Measurements from ENCODE around the gene SFXN5.
"Not testable (repeated sequence)": the region's sequence is repeated elsewhere in the genome, so short reads cannot be mapped to it uniquely, and the experiment has no call there.

The SFXN5 gene

DNA sequence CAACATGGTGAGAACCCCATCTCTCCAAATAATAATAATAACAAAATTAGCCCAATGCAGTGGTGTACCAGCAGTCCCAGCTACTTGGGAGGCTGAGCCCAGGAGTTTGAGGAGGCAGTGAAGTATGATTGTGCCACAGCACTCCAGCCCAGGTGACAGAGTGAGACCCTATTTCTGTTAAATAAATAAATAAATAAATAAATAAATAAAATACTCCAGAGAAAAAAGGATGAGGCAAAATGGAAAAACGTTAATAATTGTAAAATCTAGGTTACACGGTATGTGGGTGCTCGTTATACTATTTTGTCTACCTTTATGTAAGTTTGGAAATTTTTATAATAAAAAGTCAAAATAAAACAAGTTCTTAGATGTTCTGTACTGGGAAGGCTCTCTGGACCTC is 162.8 kb downstream of the SFXN5 start:
- no peaks in the 10 kb centered on the region for H3K9me3 Mint-ChIP-seq
- ATAC-seq (replicated peaks; ENCODE audit: extremely low read depth, poor library complexity, severe bottlenecking) (no peak), DNase-seq (ENCODE audit: low spot score in 2 of 2) (no peak)
- H3K27ac Mint-ChIP-seq (ENCODE audit: low read depth) = no peak overlapping the region
- H3K4me1 Mint-ChIP-seq = peaks cover 7% of the 10 kb centered on the region
- no peak overlapping the region for H3K4me3 Mint-ChIP-seq
- H3K36me3 Mint-ChIP-seq (ENCODE audit: insufficient read depth) = no peaks in the 10 kb centered on the region
- H3K27me3 Mint-ChIP-seq = peaks cover 86% of the 10 kb centered on the region

DNA sequence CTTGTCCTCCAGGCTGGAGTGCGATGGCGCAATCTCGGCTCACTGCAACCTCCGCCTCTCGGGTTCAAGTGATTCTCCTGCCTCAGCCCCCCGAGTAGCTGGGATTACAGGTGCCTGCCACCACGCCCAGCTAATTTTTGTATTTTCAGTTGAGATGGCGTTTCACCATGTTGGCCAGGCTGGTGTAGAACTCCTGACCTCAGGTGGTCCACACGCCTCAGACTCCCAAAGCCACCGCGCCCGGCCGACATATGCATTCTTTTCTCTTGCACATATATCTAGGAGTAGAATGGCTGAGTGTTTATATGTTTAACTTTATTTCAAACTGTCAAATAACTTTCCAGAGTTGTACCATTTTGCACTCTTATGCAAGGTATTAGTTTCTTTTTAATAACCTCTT is 164.1 kb downstream of the SFXN5 start:
- H3K4me3 Mint-ChIP-seq; H3K9me3 Mint-ChIP-seq; H3K36me3 Mint-ChIP-seq (ENCODE audit: insufficient read depth); ATAC-seq (replicated peaks; ENCODE audit: extremely low read depth, poor library complexity, severe bottlenecking); H3K27ac Mint-ChIP-seq (ENCODE audit: low read depth); DNase-seq (ENCODE audit: low spot score in 2 of 2); H3K4me1 Mint-ChIP-seq: not testable (repeated sequence)
- H3K27me3 Mint-ChIP-seq = peaks cover 84% of the 10 kb centered on the region

DNA sequence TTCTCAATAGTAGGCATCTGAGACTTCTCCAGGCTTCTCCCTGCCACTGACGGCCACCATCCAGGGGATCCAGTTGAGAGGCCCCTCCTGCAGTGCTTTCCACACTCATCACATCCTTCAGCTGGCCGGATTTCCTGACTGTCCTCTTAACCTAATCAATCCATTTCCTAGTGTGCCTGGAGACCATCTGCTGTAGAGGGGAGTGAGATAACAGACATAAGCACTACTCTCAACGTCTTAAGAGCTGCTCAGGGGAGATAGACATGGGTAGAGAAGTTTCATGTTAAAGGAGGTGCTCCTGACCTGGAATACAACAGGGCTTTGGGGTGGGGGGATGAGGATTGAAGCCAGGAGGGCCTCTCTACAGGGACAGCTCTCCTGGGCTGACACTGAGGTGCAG is 170.1 kb downstream of the SFXN5 start:
- no peak overlapping the region for H3K4me3 Mint-ChIP-seq
- H3K36me3 Mint-ChIP-seq (ENCODE audit: insufficient read depth) = peaks cover 2% of the 10 kb centered on the region
- H3K27me3 Mint-ChIP-seq = peaks cover 66% of the 10 kb centered on the region
- H3K27ac Mint-ChIP-seq (ENCODE audit: low read depth) = no peak overlapping the region
- ATAC-seq (replicated peaks; ENCODE audit: extremely low read depth, poor library complexity, severe bottlenecking) (no peak), DNase-seq (ENCODE audit: low spot score in 2 of 2) (no peak)
- no peaks in the 10 kb centered on the region for H3K9me3 Mint-ChIP-seq
- no peaks in the 10 kb centered on the region for H3K4me1 Mint-ChIP-seq

- Mint-ChIP-seq H3K36me3 (ENCODE audit: insufficient read depth) (peaks cover 2% of the 10 kb centered on the region), H3K27me3 (peaks cover 66% of the 10 kb centered on the region), H3K4me3 (no peak overlapping the region), H3K4me1 (peaks cover 6% of the 10 kb centered on the region), H3K9me3 (no peaks in the 10 kb centered on the region), H3K27ac (ENCODE audit: low read depth) (no peak overlapping the region)
- DNase-seq (ENCODE audit: low spot score in 2 of 2) = no peak
- no peak for ATAC-seq (replicated peaks; ENCODE audit: extremely low read depth, poor library complexity, severe bottlenecking)
These were observed 171.2 kb downstream of the SFXN5 start for GRCh38 chr2:72900191-72900825.

DNA sequence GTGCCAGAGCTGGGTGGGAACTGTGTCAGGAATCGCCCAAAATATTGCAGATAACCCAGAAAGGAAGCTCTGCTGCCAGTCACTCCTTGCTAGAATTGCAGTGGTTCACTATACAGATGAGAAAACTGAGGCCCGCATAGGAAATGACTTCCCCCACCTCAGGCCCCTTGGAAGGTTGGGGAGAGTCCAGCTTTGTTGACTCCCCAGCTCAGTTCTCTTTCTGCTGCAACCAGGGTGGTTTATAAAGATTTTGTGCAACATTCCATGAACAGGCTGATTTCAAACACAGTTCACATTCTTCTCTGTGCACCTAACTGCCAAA is 173.0 kb downstream of the SFXN5 start:
- Mint-ChIP-seq H3K4me1 (peaks cover 7% of the 10 kb centered on the region), H3K4me3 (no peak overlapping the region), H3K9me3 (no peaks in the 10 kb centered on the region), H3K27me3 (peaks cover 76% of the 10 kb centered on the region), H3K36me3 (ENCODE audit: insufficient read depth) (peaks cover 2% of the 10 kb centered on the region), H3K27ac (ENCODE audit: low read depth) (no peak overlapping the region)
- no peak for ATAC-seq (replicated peaks; ENCODE audit: extremely low read depth, poor library complexity, severe bottlenecking)
- no peak for DNase-seq (ENCODE audit: low spot score in 2 of 2)

DNA sequence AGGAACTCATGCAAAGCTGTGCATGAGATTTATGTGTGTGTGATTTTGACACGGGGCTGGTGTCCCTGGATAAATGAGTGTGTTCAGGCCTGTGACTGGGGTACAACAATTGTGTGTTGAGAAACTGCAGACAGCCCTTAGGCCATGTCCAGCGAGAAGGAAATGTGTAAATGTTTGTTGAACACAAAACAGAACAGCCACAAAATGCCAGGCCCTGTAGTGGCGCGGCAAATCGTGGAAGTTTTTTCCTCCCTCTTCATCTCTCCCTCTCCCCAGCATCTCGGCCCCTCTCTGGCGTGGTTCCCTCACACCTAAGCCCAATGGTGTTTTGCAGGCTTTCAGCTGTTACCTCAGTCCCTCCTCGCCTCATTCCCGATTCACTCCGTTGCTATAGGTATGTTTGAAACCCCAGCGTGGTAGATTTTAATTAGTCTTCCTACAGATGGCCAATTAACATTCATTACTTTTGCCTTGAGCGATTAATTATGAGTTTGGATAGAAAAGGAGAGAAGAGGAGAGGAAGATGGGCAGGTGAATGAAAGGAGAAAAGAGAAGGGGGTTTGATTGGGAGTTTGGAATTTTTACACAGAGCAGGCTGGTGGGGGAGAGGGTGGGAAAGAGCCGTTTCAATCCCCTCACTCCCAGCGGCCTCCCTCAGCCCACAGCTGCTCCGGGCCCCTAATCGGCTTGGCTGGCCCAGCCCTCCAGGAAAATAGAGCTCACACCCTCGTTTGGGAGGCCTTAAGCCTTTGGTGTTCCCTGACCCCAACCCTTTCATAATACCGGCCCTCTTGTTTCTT is 173.5 kb downstream of the SFXN5 start:
- Mint-ChIP-seq H3K27ac (ENCODE audit: low read depth) (no peak overlapping the region), H3K4me1 (peaks cover 7% of the 10 kb centered on the region), H3K36me3 (ENCODE audit: insufficient read depth) (peaks cover 2% of the 10 kb centered on the region), H3K9me3 (no peaks in the 10 kb centered on the region), H3K27me3 (peaks cover 74% of the 10 kb centered on the region), H3K4me3 (no peak overlapping the region)
- no peak for ATAC-seq (replicated peaks; ENCODE audit: extremely low read depth, poor library complexity, severe bottlenecking)
- no peak for DNase-seq (ENCODE audit: low spot score in 2 of 2)

- H3K27ac Mint-ChIP-seq (ENCODE audit: low read depth) = no peak overlapping the region
These were observed 175.1 kb downstream of the SFXN5 start for GRCh38 chr2:72896446-72896845.

DNA sequence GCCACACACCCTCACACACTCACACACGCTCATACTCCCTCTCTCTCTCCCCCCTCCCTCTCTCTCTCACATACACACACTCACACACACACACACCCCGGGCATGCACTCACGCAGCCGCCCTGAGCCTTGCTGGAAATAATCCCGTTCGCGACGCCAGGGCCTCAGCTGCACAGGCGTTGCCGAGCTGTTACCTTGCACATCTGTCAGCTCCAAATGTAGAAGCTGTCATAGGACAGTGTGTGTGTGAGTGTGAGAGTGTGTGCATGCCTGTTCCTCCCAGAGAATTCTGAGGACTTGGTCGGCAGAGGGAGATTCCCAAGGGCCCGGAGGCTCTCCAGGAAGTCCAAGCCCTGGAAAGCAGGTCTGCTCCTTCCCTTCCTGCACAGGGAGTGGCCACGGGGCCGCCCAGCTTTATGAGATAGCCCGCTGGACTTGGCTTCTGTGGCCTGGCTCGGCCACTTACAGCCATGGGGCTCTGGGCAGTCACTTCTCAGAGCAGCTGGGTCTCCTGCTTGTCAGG is 175.7 kb downstream of the SFXN5 start:
- DNase-seq (ENCODE audit: low spot score in 2 of 2) (no peak), ATAC-seq (replicated peaks; ENCODE audit: extremely low read depth, poor library complexity, severe bottlenecking) (no peak)
- H3K4me1 Mint-ChIP-seq = peaks cover 7% of the 10 kb centered on the region
- no peaks in the 10 kb centered on the region for H3K9me3 Mint-ChIP-seq
- peaks cover 72% of the 10 kb centered on the region for H3K27me3 Mint-ChIP-seq
- no peak overlapping the region for H3K4me3 Mint-ChIP-seq
- no peak overlapping the region for H3K27ac Mint-ChIP-seq (ENCODE audit: low read depth)
- peaks cover 2% of the 10 kb centered on the region for H3K36me3 Mint-ChIP-seq (ENCODE audit: insufficient read depth)

More at GRCh38 chr2:72896446-72896845, 175.1 kb downstream of the SFXN5 start:
- peaks cover 7% of the 10 kb centered on the region for H3K4me1 Mint-ChIP-seq
- no peak overlapping the region for H3K4me3 Mint-ChIP-seq
- ATAC-seq (replicated peaks; ENCODE audit: extremely low read depth, poor library complexity, severe bottlenecking) (no peak), DNase-seq (ENCODE audit: low spot score in 2 of 2) (no peak)
- peaks cover 2% of the 10 kb centered on the region for H3K36me3 Mint-ChIP-seq (ENCODE audit: insufficient read depth)
- H3K9me3 Mint-ChIP-seq = no peaks in the 10 kb centered on the region
- H3K27me3 Mint-ChIP-seq = peaks cover 72% of the 10 kb centered on the region

DNA sequence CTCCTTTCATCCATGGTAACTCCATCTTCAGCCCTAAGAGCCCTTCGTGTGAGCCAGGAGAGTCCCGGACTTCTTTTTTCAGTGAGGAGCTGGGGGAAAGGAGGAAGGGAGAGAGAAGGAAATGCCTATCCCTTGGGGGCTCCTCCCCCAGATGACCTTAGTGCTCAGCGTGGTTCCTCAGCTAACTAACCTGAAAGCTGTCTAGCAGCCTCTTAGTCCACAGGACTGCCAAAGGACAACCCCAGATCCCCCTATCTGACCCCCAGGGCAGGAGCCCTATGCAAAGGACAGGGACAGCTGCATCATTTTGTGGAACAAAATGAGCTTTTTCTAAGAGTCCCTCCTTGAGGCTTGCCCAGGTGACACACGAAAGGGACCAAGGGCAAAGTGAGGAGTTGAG is 176.4 kb downstream of the SFXN5 start:
- Mint-ChIP-seq H3K9me3 (no peaks in the 10 kb centered on the region), H3K27ac (ENCODE audit: low read depth) (no peak overlapping the region), H3K27me3 (peaks cover 74% of the 10 kb centered on the region), H3K4me1 (peaks cover 7% of the 10 kb centered on the region), H3K4me3 (no peak overlapping the region), H3K36me3 (ENCODE audit: insufficient read depth) (peaks cover 2% of the 10 kb centered on the region)
- DNase-seq (ENCODE audit: low spot score in 2 of 2) (no peak), ATAC-seq (replicated peaks; ENCODE audit: extremely low read depth, poor library complexity, severe bottlenecking) (no peak)

DNA sequence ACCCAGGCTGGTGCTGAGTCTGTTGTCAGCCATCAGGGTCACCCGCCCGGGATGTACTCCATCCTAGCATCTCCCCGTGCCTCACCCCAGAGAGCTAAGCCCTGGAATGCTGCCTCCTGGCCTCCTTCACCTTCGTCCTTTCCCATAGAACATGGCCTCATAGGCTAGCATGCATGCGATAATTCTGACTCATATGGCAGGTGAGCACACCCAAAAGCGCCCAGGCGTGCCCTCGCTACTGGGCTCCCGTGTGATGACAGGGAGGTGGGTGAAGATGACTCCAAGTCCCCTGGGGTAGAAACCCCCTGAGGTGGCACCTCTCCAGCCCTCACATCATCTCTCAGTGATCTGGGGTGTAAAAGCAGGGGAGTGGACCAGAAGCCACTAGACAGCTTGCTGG is 177.0 kb downstream of the SFXN5 start:
- H3K27ac Mint-ChIP-seq (ENCODE audit: low read depth) = no peak overlapping the region
- peaks cover 81% of the 10 kb centered on the region for H3K27me3 Mint-ChIP-seq
- DNase-seq (ENCODE audit: low spot score in 2 of 2) (no peak), ATAC-seq (replicated peaks; ENCODE audit: extremely low read depth, poor library complexity, severe bottlenecking) (no peak)
- H3K36me3 Mint-ChIP-seq (ENCODE audit: insufficient read depth) = peaks cover 2% of the 10 kb centered on the region
- H3K4me3 Mint-ChIP-seq = no peak overlapping the region
- peaks cover 7% of the 10 kb centered on the region for H3K4me1 Mint-ChIP-seq
- no peaks in the 10 kb centered on the region for H3K9me3 Mint-ChIP-seq

DNA sequence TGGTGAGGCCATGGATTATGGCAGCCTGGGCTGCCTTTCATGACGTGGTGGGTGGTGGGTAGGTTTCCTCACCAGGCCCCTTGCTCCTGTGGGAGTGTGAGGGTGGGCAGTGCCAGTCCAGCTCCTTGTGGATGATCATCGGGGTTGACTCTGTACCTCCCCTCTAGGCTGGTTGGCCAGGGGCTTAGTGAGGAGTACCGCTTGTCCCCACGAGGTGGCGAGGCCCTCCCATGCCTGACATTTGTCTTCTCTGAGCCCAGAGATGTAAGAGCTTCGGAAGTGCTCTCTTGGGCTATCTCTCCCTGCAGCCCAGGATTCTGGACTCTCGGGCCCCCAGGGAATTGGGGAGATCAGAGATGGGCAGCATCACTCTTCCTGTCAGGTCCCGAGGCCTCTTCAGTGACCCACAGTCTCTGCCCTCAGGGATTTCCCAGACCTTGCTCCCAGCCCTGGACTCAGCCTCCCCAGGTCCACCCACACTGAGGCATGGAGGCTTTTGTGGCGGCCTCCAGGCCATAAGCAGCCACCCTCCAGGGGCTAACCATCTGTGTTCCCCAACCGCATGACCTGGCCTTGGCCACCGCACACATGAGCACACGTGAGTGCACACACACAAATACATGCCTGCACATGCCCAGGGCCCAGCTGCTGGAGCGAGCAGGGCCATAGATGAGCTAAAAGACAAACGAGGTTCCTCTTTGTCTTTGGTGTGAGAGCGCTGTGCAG is 177.8 kb downstream of the SFXN5 start:
- Mint-ChIP-seq H3K4me3 (no peak overlapping the region), H3K27ac (ENCODE audit: low read depth) (no peak overlapping the region), H3K9me3 (no peaks in the 10 kb centered on the region), H3K36me3 (ENCODE audit: insufficient read depth) (peaks cover 2% of the 10 kb centered on the region), H3K27me3 (peaks cover 88% of the 10 kb centered on the region), H3K4me1 (peaks cover 7% of the 10 kb centered on the region)
- DNase-seq (ENCODE audit: low spot score in 2 of 2) (no peak), ATAC-seq (replicated peaks; ENCODE audit: extremely low read depth, poor library complexity, severe bottlenecking) (no peak)

- Mint-ChIP-seq H3K27ac (ENCODE audit: low read depth) (no peak overlapping the region), H3K36me3 (ENCODE audit: insufficient read depth) (no peaks in the 10 kb centered on the region), H3K4me3 (no peak overlapping the region), H3K4me1 (peaks cover 12% of the 10 kb centered on the region), H3K9me3 (no peaks in the 10 kb centered on the region), H3K27me3 (peaks cover 84% of the 10 kb centered on the region)
- ATAC-seq (replicated peaks; ENCODE audit: extremely low read depth, poor library complexity, severe bottlenecking) = peak; percentile 75
- no peak for DNase-seq (ENCODE audit: low spot score in 2 of 2)
These were observed 178.9 kb downstream of the SFXN5 start for GRCh38 chr2:72892506-72893173.
